Fibroblast of pulmonary artery (primary cell): ENCODE measurements around the gene UBE2F.
A peak's percentile ranks its signal among the peaks of the same experiment; 100 is the strongest.

Experiments
- DNase-seq: peaks from one replicate; pipeline ENCODE4 v3.0.0-alpha.2; 2010; ENCODE audit warnings: low read depth
- H3K4me3 ChIP-seq: replicated peaks from 2 replicates; pipeline ENCODE4 v1.5.1; 2011; ENCODE audit warnings: low read depth, mild to moderate bottlenecking, control low read depth, low read length, moderate library complexity
- TF ChIP-seq, protein P1 (sequence below): IDR thresholded peaks from 2 replicates; pipeline ENCODE4 v1.5.1; 2011; ENCODE audit warnings: mild to moderate bottlenecking, control low read depth, low read length, inconsistent platforms; ENCODE audit errors: missing control alignments

The UBE2F gene

DNA sequence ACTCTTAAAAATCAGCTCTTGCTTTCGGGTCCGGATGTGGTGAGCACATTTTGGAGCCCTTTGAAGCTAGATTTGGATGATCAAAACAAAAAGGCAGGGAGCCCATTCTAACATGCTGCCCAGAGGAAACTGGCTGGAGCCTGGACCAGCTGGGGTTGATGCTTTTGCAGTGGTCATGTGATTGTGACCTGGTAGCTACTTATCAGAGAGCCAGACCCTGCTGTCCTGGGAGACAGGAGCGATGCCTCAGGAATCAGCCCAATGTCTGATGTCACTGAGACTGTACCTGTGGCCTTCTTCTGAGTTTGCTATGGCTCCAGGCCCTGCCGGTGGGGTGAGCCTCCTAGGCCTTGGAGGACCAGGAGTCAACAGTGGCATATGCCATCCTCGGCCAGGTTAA is 75.3 kb downstream of the UBE2F start:
- H3K4me3 ChIP-seq = no peak overlapping the region
- TF ChIP-seq, protein P1, sequence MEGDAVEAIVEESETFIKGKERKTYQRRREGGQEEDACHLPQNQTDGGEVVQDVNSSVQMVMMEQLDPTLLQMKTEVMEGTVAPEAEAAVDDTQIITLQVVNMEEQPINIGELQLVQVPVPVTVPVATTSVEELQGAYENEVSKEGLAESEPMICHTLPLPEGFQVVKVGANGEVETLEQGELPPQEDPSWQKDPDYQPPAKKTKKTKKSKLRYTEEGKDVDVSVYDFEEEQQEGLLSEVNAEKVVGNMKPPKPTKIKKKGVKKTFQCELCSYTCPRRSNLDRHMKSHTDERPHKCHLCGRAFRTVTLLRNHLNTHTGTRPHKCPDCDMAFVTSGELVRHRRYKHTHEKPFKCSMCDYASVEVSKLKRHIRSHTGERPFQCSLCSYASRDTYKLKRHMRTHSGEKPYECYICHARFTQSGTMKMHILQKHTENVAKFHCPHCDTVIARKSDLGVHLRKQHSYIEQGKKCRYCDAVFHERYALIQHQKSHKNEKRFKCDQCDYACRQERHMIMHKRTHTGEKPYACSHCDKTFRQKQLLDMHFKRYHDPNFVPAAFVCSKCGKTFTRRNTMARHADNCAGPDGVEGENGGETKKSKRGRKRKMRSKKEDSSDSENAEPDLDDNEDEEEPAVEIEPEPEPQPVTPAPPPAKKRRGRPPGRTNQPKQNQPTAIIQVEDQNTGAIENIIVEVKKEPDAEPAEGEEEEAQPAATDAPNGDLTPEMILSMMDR = no peak
- DNase-seq = no peak

DNA sequence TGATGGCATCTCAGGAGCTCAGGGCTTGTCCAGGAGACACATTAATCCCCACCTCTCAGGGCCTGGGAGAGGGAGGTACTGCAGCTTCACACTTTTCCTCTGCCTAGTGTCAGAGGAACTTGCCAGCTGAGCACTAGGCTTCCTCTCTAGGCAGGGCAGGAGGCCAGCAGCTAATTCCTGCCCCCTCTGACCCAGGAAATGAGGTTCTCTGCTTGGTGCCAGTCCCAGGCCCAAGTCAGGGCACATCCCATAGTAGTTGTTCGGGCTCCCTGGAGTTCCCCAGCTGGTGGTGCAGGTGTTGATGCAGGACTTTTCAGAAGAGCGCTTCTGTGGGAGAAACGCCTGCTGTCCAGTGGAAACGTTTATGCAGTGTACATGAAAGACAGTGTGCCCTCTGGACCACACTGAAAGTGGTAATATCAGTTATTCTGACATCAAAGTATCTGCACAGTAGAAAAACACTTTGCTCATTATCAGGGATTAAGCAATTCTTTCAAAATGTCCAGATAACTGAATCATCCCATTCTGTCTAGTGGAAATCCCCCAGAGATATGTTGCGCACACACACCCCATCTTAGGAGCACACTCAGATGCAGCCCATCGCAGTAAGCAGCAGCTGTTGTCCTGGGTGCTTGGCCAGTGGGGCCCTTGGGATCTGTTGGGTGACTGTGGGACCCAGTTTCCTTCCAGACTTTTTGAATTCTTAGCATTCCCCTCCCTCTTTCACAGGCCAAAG is 76.2 kb downstream of the UBE2F start:
- DNase-seq = peak; percentile 8
- TF ChIP-seq, protein P1 = no peak
- H3K4me3 ChIP-seq = no peak overlapping the region

DNA sequence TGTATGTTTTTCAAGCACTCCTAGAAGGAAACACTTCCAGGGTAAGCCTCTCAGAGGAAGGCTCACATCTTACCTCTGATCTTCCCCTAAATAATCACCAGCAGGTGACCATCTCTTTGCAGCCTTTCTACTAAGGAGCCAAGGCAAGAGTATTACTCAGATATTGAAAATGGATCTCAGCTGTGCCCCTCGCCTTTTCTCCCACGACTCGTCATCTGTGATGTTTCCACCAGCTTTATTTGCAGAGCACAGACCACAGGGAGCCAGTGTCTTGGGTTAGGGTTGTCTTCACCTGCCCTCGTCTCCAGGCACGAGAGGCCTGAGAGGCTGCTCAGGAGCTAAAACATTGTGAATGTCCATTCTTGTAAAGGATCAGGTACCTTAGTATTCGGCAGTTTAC is 77.0 kb downstream of the UBE2F start:
- no peak overlapping the region for H3K4me3 ChIP-seq
- no peak for DNase-seq
- TF ChIP-seq, protein P1 = no peak

DNA sequence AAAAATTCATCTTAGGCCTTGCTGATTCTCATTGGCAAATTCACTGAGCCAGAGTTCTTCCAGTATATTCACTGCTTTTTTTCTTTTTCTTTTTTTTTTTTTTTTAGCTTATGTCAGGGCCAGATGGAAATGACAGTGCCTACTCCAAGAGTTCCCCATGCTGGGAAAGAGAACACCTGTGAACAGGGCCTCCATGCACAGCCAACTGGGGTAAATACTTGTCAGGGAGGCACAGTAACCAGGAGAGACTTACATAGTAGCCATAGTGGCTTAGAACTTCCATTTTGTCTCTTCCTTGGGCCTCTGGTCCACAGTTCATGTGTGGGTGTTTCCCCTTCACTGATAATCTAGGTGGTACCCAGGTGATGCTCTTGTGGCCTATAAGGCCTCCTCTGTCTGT is 78.8 kb downstream of the UBE2F start:
- no peak for DNase-seq
- TF ChIP-seq, protein P1 = no peak
- no peak overlapping the region for H3K4me3 ChIP-seq

DNA sequence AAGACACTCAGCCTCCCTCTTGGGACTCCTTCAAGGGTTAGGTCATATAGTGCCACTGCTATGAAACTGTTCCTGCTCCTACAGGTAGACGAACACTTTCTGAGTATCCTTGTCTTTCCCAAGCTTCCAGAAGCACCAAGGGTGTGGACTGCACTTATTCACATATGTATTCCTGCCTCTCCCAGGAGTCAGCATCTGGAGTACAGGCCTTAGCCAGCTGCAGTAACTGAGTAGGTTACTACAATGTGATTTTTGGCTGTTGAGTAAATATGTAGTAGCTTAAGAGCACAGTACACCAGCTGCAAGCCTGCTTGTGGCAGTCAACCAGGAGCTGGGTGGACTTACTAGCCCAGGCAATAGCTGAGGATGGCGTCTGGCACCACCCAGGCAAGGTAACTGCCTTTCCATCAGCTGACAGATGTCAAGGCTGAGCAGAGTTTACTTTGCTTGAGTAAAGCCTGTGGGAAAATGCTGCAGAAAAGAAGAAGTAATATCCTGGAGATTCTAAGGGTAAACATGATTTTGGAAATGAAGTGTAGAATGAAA is 80.0 kb downstream of the UBE2F start:
- DNase-seq = no peak
- no peak overlapping the region for H3K4me3 ChIP-seq
- TF ChIP-seq, protein P1 = no peak

DNA sequence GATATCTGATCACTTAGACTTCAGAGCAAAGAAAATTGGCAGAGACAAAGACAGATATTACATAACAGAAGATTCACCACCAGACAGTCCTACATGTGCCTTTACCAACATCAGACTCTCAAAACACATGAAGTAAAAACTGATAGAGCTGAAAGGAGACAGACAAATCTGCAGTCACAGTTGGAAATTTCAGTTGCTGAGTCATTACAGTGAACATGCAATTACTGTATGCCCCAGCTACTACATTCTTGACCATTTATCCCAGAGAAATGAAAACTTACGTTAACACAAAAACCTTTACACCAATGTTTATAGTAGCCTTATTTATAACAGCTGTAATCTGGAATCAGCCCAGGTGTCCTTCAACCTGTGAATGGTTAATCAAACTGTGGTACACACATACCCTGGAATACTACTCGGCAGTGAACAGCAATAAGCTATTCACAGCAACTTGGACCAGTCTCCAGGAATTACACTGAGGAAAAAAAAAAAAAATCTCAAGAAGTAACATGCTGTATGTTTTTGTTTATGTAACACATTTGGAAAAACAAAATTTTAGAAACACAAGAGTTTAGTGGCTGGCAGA is 86.5 kb downstream of the UBE2F start:
- H3K4me3 ChIP-seq = no peak overlapping the region
- TF ChIP-seq, protein P1 = no peak
- no peak for DNase-seq
